MCF 10A (cell line): ENCODE results near the gene ADAMTS2. TPM values are rescaled to one million over a fixed set of nuclear protein-coding genes. Genes with fewer than 3 reads are reported as not detected.

Source experiments
- BruUV-seq: library from RNA; stranded (reverse); fragments of 400-500 nt; replicated peaks from 2 replicates; lab custom pipeline; 2021; lab: Mats Ljungman, UMichigan
- CTCF ChIA-PET: fragments of 300-600 bp; sonication (Branson Sonifier 250); formaldehyde crosslinking; extraction: SDS; loops from one replicate; lab custom pipeline; 2021; ENCODE audit warnings: antibody characterized with exemption, inconsistent platforms; lab: Yijun Ruan, JAX
- POLR2A ChIA-PET: fragments of 300-600, 350-650 bp; sonication (Branson Sonifier 250); formaldehyde crosslinking; extraction: SDS; loops from one replicate; lab custom pipeline; 2020; ENCODE audit warnings: antibody characterized with exemption, inconsistent platforms; lab: Yijun Ruan, JAX
- DNase-seq: peaks from one replicate; pipeline ENCODE4 v3.0.0-alpha.2; 2018; ENCODE audit not compliant: unreplicated experiment
- H3K27ac Mint-ChIP-seq: one replicate; pipeline ENCODE4 v1.8.0; 2022; ENCODE audit warnings: mild to moderate bottlenecking, low read depth, mixed read lengths; ENCODE audit not compliant: unreplicated experiment
- H3K27me3 Mint-ChIP-seq: one replicate; pipeline ENCODE4 v1.8.0; 2022; ENCODE audit warnings: mixed read lengths; ENCODE audit not compliant: insufficient read depth, unreplicated experiment
- H3K36me3 Mint-ChIP-seq: one replicate; pipeline ENCODE4 v1.8.0; 2022; ENCODE audit warnings: mild to moderate bottlenecking, moderate library complexity, mixed read lengths; ENCODE audit not compliant: insufficient read depth, unreplicated experiment
- H3K4me1 Mint-ChIP-seq: one replicate; pipeline ENCODE4 v1.8.0; 2022; ENCODE audit warnings: mixed read lengths; ENCODE audit not compliant: insufficient read depth, unreplicated experiment
- H3K4me3 Mint-ChIP-seq: one replicate; pipeline ENCODE4 v1.8.0; 2022; ENCODE audit warnings: mild to moderate bottlenecking, moderate library complexity, mixed read lengths; ENCODE audit not compliant: unreplicated experiment
- H3K9me3 Mint-ChIP-seq: one replicate; pipeline ENCODE4 v1.8.0; 2022; ENCODE audit warnings: mixed read lengths; ENCODE audit not compliant: unreplicated experiment
- intact Hi-C: fragments of 100-400 bp; cut with micrococcal nuclease; formaldehyde crosslinking; loops from 2 replicates; pipeline ENCODE4 v1.14.1; 2022
- total RNA-seq: library from RNA; stranded (reverse); gene quantifications from 2 replicates; pipeline ENCODE4 v1.2.3, GENCODE V29; 2022
- TF ChIP-seq, protein P1 (sequence below): fragments of 200-600 bp; IDR thresholded peaks from one replicate; pipeline ENCODE4 v1.8.0; 2022; ENCODE audit warnings: antibody characterized with exemption, mild to moderate bottlenecking; ENCODE audit not compliant: unreplicated experiment

Gene ADAMTS2
- total RNA-seq, 1 experiment from 2014 or later: not detected

- Mint-ChIP-seq H3K9me3 (peaks cover 3% of the 10 kb centered on the region), H3K27ac (no peak overlapping the region), H3K27me3 (peaks cover 6% of the 10 kb centered on the region), H3K36me3 (no peaks in the 10 kb centered on the region), H3K4me3 (no peak overlapping the region), H3K4me1 (no peaks in the 10 kb centered on the region)
- POLR2A ChIA-PET: no interaction called here
- no TSS peak for BruUV-seq
- no peak for DNase-seq
- CTCF ChIA-PET: no interaction called here
- TF ChIP-seq, protein P1, sequence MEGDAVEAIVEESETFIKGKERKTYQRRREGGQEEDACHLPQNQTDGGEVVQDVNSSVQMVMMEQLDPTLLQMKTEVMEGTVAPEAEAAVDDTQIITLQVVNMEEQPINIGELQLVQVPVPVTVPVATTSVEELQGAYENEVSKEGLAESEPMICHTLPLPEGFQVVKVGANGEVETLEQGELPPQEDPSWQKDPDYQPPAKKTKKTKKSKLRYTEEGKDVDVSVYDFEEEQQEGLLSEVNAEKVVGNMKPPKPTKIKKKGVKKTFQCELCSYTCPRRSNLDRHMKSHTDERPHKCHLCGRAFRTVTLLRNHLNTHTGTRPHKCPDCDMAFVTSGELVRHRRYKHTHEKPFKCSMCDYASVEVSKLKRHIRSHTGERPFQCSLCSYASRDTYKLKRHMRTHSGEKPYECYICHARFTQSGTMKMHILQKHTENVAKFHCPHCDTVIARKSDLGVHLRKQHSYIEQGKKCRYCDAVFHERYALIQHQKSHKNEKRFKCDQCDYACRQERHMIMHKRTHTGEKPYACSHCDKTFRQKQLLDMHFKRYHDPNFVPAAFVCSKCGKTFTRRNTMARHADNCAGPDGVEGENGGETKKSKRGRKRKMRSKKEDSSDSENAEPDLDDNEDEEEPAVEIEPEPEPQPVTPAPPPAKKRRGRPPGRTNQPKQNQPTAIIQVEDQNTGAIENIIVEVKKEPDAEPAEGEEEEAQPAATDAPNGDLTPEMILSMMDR: no peak
- intact Hi-C loops: no loop called here
Measured at GRCh38 chr5:179228341-179229121, 116.7 kb downstream of the ADAMTS2 start.

DNA sequence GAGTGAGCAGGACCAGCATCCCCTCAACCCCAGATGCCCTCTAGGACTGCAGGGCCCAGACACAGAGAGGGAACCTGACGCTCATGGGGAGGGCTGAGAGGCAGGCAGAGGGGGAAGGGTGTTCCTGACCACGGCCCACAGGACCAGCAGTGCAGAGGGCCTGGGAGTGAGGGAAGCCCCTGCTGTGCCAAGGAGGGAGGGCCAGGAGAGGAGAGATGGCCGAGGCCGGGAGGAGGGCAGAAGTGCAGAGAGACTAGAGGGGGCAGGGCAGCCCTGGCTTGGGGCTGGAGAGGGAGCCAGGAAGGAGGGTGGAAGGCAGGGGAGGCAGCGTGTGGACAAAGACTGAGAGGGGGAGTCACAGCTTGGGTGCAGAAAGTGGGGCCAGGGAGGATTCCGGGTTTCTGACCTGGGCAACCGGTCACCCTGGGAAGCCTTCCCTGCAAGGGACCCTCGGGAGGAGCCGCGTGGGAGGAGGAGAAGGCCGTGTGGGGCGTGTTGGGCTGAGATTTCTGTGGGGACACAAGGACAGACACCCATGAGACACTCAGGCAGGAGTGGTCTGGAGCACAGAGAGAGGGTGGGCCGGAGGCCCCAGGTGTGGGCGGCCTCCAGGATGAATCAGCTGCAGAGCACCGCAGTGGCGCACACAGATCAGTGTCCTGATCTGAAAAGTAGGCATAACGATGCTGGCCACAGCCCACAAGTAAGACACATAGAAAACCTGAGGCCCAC is 117.5 kb downstream of the ADAMTS2 start:
- no peaks in the 10 kb centered on the region for H3K36me3 Mint-ChIP-seq
- peaks cover 6% of the 10 kb centered on the region for H3K27me3 Mint-ChIP-seq
- BruUV-seq: no TSS peak
- no peak overlapping the region for H3K4me3 Mint-ChIP-seq
- peaks cover 11% of the 10 kb centered on the region for H3K9me3 Mint-ChIP-seq
- TF ChIP-seq, protein P1: no peak
- no peak for DNase-seq
- no peaks in the 10 kb centered on the region for H3K4me1 Mint-ChIP-seq
- no peak overlapping the region for H3K27ac Mint-ChIP-seq
- POLR2A ChIA-PET: no interaction called here
- intact Hi-C loops: no loop called here
- CTCF ChIA-PET: no interaction called here

GRCh38 chr5:179227229-179227579 is 118.1 kb downstream of the ADAMTS2 start:
- TF ChIP-seq, protein P1: no peak
- CTCF ChIA-PET: no interaction called here
- no peak overlapping the region for H3K27ac Mint-ChIP-seq
- DNase-seq: no peak
- H3K4me1 Mint-ChIP-seq: no peaks in the 10 kb centered on the region
- POLR2A ChIA-PET: interaction anchor here (0.6 kb wide), 1 partner anchor 1610 kb away, joined by 3 read pairs; no protein-coding TSS in a partner anchor
- H3K4me3 Mint-ChIP-seq: no peak overlapping the region
- H3K36me3 Mint-ChIP-seq: peaks cover under 1% of the 10 kb centered on the region
- intact Hi-C loops: no loop called here
- peaks cover 11% of the 10 kb centered on the region for H3K9me3 Mint-ChIP-seq
- peaks cover 6% of the 10 kb centered on the region for H3K27me3 Mint-ChIP-seq
- BruUV-seq: no TSS peak

DNA sequence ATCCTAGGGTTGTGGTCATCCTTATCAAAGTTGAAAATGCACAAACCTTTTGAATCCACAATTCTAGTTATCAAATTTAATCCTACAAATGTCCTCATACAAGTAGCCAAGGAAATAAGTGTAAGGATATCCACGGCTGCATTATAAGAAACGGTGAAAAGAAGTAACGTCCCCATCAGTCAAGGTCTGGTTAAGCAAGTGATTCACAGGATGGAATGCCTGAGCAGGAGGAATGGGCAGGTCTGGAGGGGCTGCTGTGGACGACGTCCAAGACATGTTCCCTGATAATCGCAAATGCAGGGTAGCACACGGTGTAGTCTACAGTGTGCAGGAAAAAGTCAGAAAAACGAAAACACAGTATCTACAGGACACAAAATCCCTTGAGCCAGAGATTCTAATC is 118.6 kb downstream of the ADAMTS2 start:
- TF ChIP-seq, protein P1: no peak
- CTCF ChIA-PET: no interaction called here
- peaks cover 6% of the 10 kb centered on the region for H3K27me3 Mint-ChIP-seq
- no peak overlapping the region for H3K4me3 Mint-ChIP-seq
- no peak overlapping the region for H3K27ac Mint-ChIP-seq
- peaks cover 11% of the 10 kb centered on the region for H3K9me3 Mint-ChIP-seq
- H3K36me3 Mint-ChIP-seq: peaks cover 5% of the 10 kb centered on the region
- intact Hi-C loops: no loop called here
- DNase-seq: no peak
- no TSS peak for BruUV-seq
- POLR2A ChIA-PET: interaction anchor here (0.6 kb wide), 1 partner anchor 1609 kb away, joined by 3 read pairs; no protein-coding TSS in a partner anchor
- H3K4me1 Mint-ChIP-seq: no peaks in the 10 kb centered on the region
